Glomerular endothelial cell (primary cell): ENCODE data around the gene CCDC106. TPM values are rescaled to one million over a fixed set of nuclear protein-coding genes. Genes with fewer than 3 reads are reported as not detected.

Experiments
- DNase-seq: peaks from one replicate; pipeline ENCODE4 v3.0.0-alpha.2; 2011; ENCODE audit warnings: low read depth, low spot score; ENCODE audit errors: extremely low read depth
- total RNA-seq: library from RNA; depleted of rRNA; stranded (reverse); fragments of >200 nt; gene quantifications from 2 replicates; pipeline ENCODE4 v1.2.3, GENCODE V29; 2015

The CCDC106 gene
- total RNA-seq, 1 donor from 2014 or later, result 24.0 TPM

- DNase-seq, result no peak
Observed at GRCh38 chr19:55635334-55635717, 12.7 kb upstream of the CCDC106 start.

GRCh38 chr19:55635856-55636440, 12.1 kb upstream of the CCDC106 start:
- DNase-seq, result no peak

GRCh38 chr19:55636723-55637122, 11.3 kb upstream of the CCDC106 start:
- no peak for DNase-seq

GRCh38 chr19:55637534-55637933, 10.5 kb upstream of the CCDC106 start:
- DNase-seq, result no peak

GRCh38 chr19:55638864-55639359, 9.1 kb upstream of the CCDC106 start:
- DNase-seq, result no peak

GRCh38 chr19:55640043-55640576, 7.9 kb upstream of the CCDC106 start:
- no peak for DNase-seq

GRCh38 chr19:55640577-55641425, 7.2 kb upstream of the CCDC106 start, which contains the start of gene ZNF580:
Gene ZNF580 (plus strand): TSS chr19:55641002. CDS start chr19:55642509, 1,507 bp downstream.
- DNase-seq, result no peak

- no peak for DNase-seq
Observed at GRCh38 chr19:55641426-55642152, 6.4 kb upstream of the CCDC106 start.

- DNase-seq, result no peak
Observed at GRCh38 chr19:55642153-55643002, 5.6 kb upstream of the CCDC106 start.

GRCh38 chr19:55643003-55643886, 4.8 kb upstream of the CCDC106 start, which contains the start of gene ZNF581:
Gene ZNF581 (plus strand): TSS chr19:55643649. CDS start chr19:55644572, 923 bp downstream.
- no peak for DNase-seq

GRCh38 chr19:55643887-55644176, 4.2 kb upstream of the CCDC106 start:
- no peak for DNase-seq

- DNase-seq, result no peak
Observed at GRCh38 chr19:55644191-55644833, 3.7 kb upstream of the CCDC106 start.

GRCh38 chr19:55644842-55645511, 3.0 kb upstream of the CCDC106 start:
- DNase-seq, result no peak

- DNase-seq, result no peak
Observed at GRCh38 chr19:55645512-55645881, 2.5 kb upstream of the CCDC106 start.

GRCh38 chr19:55646889-55647731, 902 bp upstream of the CCDC106 start:
- DNase-seq, result no peak

GRCh38 chr19:55648585-55649267, 714 bp downstream of the CCDC106 start:
- no peak for DNase-seq
